Left lung (tissue), 10 donors: ENCODE results near the gene NUDT8. TPM values are rescaled to one million over a fixed set of nuclear protein-coding genes. Genes with fewer than 3 reads are reported as not detected.

Experiments
- ATAC-seq: fragments of 200-7000 bp; cut with Tn5 transposase; one replicate; pipeline ENCODE4 v1.9.1; 2020; ENCODE audit warnings: moderate library complexity
- DNase-seq, 4 donors: peaks; one replicate each; pipeline ENCODE4 v3.0.0-alpha.2; 2013 to 2020
- H3K27ac ChIP-seq, 2 donors: fragments of 200-600 bp; sonication (generic) in 1 of 2; one replicate each; pipeline versions ENCODE4 v1.5.0 to v1.8.0; 2020 to 2021
- H3K27me3 ChIP-seq, 2 donors: fragments of 200-600 bp; sonication (generic) in 1 of 2; one replicate each; pipeline versions ENCODE4 v1.5.0 to v1.8.0; 2020 to 2021
- H3K36me3 ChIP-seq, 2 donors: fragments of 200-600 bp; sonication (generic) in 1 of 2; one replicate each; pipeline versions ENCODE4 v1.5.0 to v1.8.0; 2020 to 2021
- H3K4me1 ChIP-seq, 2 donors: fragments of 200-600 bp; one replicate each; pipeline ENCODE4 v1.8.0; 2021
- H3K4me3 ChIP-seq, 2 donors: fragments of 200-600 bp; sonication (generic) in 1 of 2; one replicate each; pipeline versions ENCODE4 v1.5.0 to v1.8.0; 2020 to 2021; ENCODE audit warnings: mild to moderate bottlenecking in 1 of 2
- H3K9me3 ChIP-seq, 2 donors: fragments of 200-600 bp; sonication (generic) in 1 of 2; one replicate each; pipeline versions ENCODE4 v1.5.0 to v1.8.0; 2020 to 2021
- CTCF ChIP-seq, 2 donors: fragments of 200-600 bp; sonication (generic) in 1 of 2; IDR thresholded peaks; one replicate each; pipeline versions ENCODE4 v1.5.0 to v1.8.0; 2021; ENCODE audit warnings: antibody characterized with exemption in 2 of 2
- intact Hi-C, 2 donors: fragments of 100-400 bp; cut with DNase I; formaldehyde crosslinking; loops; one replicate each; pipeline versions ENCODE4 v1.11.2 to v1.14.2; 2022
- polyA plus RNA-seq, 6 donors: library from polyadenylated mRNA; unstranded; fragments of 120-200 nt; gene quantifications; one replicate each; pipeline ENCODE4 v1.2.1, GENCODE V29; 2013; ENCODE audit not compliant: insufficient read length in 6 of 6
- total RNA-seq, 2 donors: library from RNA; stranded (reverse); fragmentation: NEBNext Ultra II Directional; extraction: Animal tissue kit (Norgen Biotek cat#: 25700); gene quantifications; one replicate each; pipeline ENCODE4 v1.2.1, GENCODE V29; 2021
- donor health status: DM: no; HTN: yes; CAD: no.
- donor health status: DM: no; HTN: no; CAD: no.

NUDT8 gene
- total and polyA plus RNA-seq, 8 donors: 3.8 to 18.1 (median 5.6) TPM

GRCh38 chr11:67645521-67646461 is 16.1 kb upstream of the NUDT8 start:
- intact Hi-C loops: no loop called here
- ATAC-seq: no peak
- TF ChIP-seq CTCF (IDR thresholded peaks at IDR 0.05): no peak

GRCh38 chr11:67644472-67645418 is 15.0 kb upstream of the NUDT8 start:
- peaks cover 0 to 49% of the 10 kb centered on the region in 2 donors for H3K27me3 ChIP-seq
- no peak overlapping the region for H3K27ac ChIP-seq
- intact Hi-C loops: no loop called here
- H3K9me3 ChIP-seq: peaks cover 0 to 6% of the 10 kb centered on the region in 2 donors
- H3K4me1 ChIP-seq: peaks cover 0 to 16% of the 10 kb centered on the region in 2 donors
- no peak for ATAC-seq
- H3K36me3 ChIP-seq: no peaks in the 10 kb centered on the region
- H3K4me3 ChIP-seq: no peak overlapping the region
- no peak for TF ChIP-seq CTCF (IDR thresholded peaks at IDR 0.05)
- peak in 1 of 4 donors; percentile 26 for DNase-seq

More at GRCh38 chr11:67645521-67646461, 16.1 kb upstream of the NUDT8 start:
- Histone ChIP-seq H3K4me1 (peaks cover 0 to 16% of the 10 kb centered on the region in 2 donors), H3K4me3 (no peak overlapping the region), H3K9me3 (peaks cover 0 to 6% of the 10 kb centered on the region in 2 donors), H3K27ac (no peak overlapping the region), H3K36me3 (no peaks in the 10 kb centered on the region), H3K27me3 (peaks cover 0 to 48% of the 10 kb centered on the region in 2 donors)
- peak in 2 of 4 donors; percentile 24 to 66 for DNase-seq

DNA sequence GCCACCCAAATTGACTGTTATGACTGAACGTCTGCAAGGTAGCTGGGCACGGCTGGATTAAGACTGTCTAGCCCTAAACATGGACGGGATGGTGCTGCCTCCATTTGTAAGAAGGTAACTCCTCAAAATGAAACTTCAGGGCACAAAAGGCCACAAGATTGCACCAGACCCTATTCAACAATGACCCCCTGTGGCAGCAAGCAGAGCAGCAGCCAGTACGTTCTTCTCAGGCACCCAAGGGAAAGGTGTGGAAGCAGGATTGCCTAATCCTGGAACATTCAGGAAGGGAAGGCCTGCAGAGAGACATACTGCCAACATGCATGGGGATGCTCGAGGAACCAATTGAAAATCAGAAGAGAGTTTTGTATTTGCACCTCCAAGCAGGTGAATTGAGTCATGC is 14.3 kb upstream of the NUDT8 start:
- no peak overlapping the region for H3K27ac ChIP-seq
- intact Hi-C loops: no loop called here
- peaks cover 0 to 6% of the 10 kb centered on the region in 2 donors for H3K9me3 ChIP-seq
- ATAC-seq (no peak), DNase-seq (peak in 1 of 4 donors; percentile 14)
- H3K36me3 ChIP-seq: no peaks in the 10 kb centered on the region
- no peak overlapping the region for H3K4me3 ChIP-seq
- peaks cover 0 to 53% of the 10 kb centered on the region in 2 donors for H3K27me3 ChIP-seq
- peaks cover 0 to 16% of the 10 kb centered on the region in 2 donors for H3K4me1 ChIP-seq
- no peak for TF ChIP-seq CTCF (IDR thresholded peaks at IDR 0.05)

GRCh38 chr11:67642173-67643120 is 12.7 kb upstream of the NUDT8 start:
- ATAC-seq (no peak), DNase-seq (peak in 1 of 4 donors; percentile 25)
- Histone ChIP-seq H3K9me3 (peaks cover 0 to 6% of the 10 kb centered on the region in 2 donors), H3K27ac (no peak overlapping the region), H3K4me3 (no peak overlapping the region), H3K36me3 (no peaks in the 10 kb centered on the region), H3K4me1 (peaks cover 0 to 10% of the 10 kb centered on the region in 2 donors), H3K27me3 (peaks cover 0 to 44% of the 10 kb centered on the region in 2 donors)
- no peak for TF ChIP-seq CTCF (IDR thresholded peaks at IDR 0.05)
- intact Hi-C loops: no loop called here
